K562 (cell line): ENCODE data around the gene ATP8B2.
"Not testable (repeated sequence)": the region's sequence is repeated elsewhere in the genome, so short reads cannot be mapped to it uniquely, and the experiment has no call there.

ENCODE experiments used
- CSDE1 ChIP-seq, 2 experiments: fragments of 450-650 bp; IDR thresholded peaks; 2 replicates each; pipeline ENCODE4 v1.6.1; 2016; ENCODE audit warnings: mild to moderate bottlenecking in 1 of 2
- ELK1 ChIP-seq: sonication (generic); formaldehyde crosslinking; IDR thresholded peaks from 2 replicates; pipeline ENCODE4 v1.8.1; 2022; ENCODE audit warnings: missing genetic modification reagents
- EWSR1 ChIP-seq: fragments of 450-650 bp; IDR thresholded peaks from 2 replicates; pipeline ENCODE4 v1.6.1; 2018; ENCODE audit warnings: borderline replicate concordance, mild to moderate bottlenecking, low read depth, moderate library complexity; ENCODE audit not compliant: partially characterized antibody
- NFYB ChIP-seq: IDR thresholded peaks from 2 replicates; pipeline ENCODE4 v1.6.1; 2011; ENCODE audit warnings: mild to moderate bottlenecking, moderate library complexity; ENCODE audit not compliant: insufficient read length; ENCODE audit errors: extremely low read depth
- POLR2A ChIP-seq: fragments of 450-650 bp; conservative IDR thresholded peaks from 2 replicates; pipeline ENCODE4 v1.6.1; 2016
- POLR2AphosphoS5 ChIP-seq: IDR thresholded peaks from 2 replicates; pipeline ENCODE4 v1.6.1; 2011; ENCODE audit warnings: mild to moderate bottlenecking, low read depth, low read length, moderate library complexity; ENCODE audit not compliant: control insufficient read depth, insufficient read depth
- RAD51 ChIP-seq: fragments of 450-650 bp; IDR thresholded peaks from 2 replicates; pipeline ENCODE4 v1.7.1; 2016; ENCODE audit warnings: low read depth, mild to moderate bottlenecking, borderline replicate concordance
- RFX5 ChIP-seq: IDR thresholded peaks from 2 replicates; pipeline ENCODE4 v1.6.1; 2011; ENCODE audit warnings: low read depth, mild to moderate bottlenecking, improper control_type of control experiment, low read length
- TAF1 ChIP-seq: IDR thresholded peaks from 2 replicates; pipeline ENCODE4 v1.6.1; 2011; ENCODE audit warnings: mild to moderate bottlenecking, low read length, moderate library complexity; ENCODE audit not compliant: insufficient read depth, control insufficient read depth, severe bottlenecking; ENCODE audit errors: extremely low read depth
- ZC3H4 ChIP-seq: sonication (generic); formaldehyde crosslinking; IDR thresholded peaks from 2 replicates; pipeline ENCODE4 v1.9.0; 2021; ENCODE audit warnings: missing genetic modification reagents, borderline replicate concordance
- ZNF134 ChIP-seq: fragments of 250-450 bp; sonication (Bioruptor Pico); conservative IDR thresholded peaks from 2 replicates; pipeline ENCODE4 v1.4.0; 2020
- ZNF324 ChIP-seq: fragments of 250-450 bp; sonication (Bioruptor Pico); IDR thresholded peaks from 2 replicates; pipeline ENCODE4 v1.4.0; 2020; ENCODE audit warnings: mild to moderate bottlenecking
- TF ChIP-seq, protein P1 (sequence below): fragments of 200-600 bp; sonication (generic); IDR thresholded peaks from one replicate; pipeline ENCODE4 v1.6.1; 2012; ENCODE audit warnings: mild to moderate bottlenecking, low read depth, low read length, inconsistent platforms
- TF ChIP-seq, protein P2 (sequence below), 3 experiments: IDR thresholded peaks in 2 of 3; conservative IDR thresholded peaks in 1 of 3; 2 replicates each; pipeline ENCODE4 v1.5.1; 2011 to 2012; ENCODE audit warnings: low read length in 3 of 3, mild to moderate bottlenecking in 3 of 3, control low read depth in 2 of 3, improper control_type of control experiment in 1 of 3, inconsistent platforms in 1 of 3, low read depth in 1 of 3, mixed read lengths in 1 of 3, moderate library complexity in 1 of 3; ENCODE audit not compliant: insufficient read depth in 2 of 3

- not testable (repeated sequence) for TF ChIP-seq POLR2A; ELK1 (CRISPR knock-in tag); ZNF324 (CRISPR knock-in tag); EWSR1; ZC3H4 (CRISPR knock-in tag); RAD51; CSDE1 (IDR thresholded peaks at IDR 0.05); RFX5; ZNF134 (CRISPR knock-in tag); NFYB; TAF1; POLR2AphosphoS5
- TF ChIP-seq, protein P1, sequence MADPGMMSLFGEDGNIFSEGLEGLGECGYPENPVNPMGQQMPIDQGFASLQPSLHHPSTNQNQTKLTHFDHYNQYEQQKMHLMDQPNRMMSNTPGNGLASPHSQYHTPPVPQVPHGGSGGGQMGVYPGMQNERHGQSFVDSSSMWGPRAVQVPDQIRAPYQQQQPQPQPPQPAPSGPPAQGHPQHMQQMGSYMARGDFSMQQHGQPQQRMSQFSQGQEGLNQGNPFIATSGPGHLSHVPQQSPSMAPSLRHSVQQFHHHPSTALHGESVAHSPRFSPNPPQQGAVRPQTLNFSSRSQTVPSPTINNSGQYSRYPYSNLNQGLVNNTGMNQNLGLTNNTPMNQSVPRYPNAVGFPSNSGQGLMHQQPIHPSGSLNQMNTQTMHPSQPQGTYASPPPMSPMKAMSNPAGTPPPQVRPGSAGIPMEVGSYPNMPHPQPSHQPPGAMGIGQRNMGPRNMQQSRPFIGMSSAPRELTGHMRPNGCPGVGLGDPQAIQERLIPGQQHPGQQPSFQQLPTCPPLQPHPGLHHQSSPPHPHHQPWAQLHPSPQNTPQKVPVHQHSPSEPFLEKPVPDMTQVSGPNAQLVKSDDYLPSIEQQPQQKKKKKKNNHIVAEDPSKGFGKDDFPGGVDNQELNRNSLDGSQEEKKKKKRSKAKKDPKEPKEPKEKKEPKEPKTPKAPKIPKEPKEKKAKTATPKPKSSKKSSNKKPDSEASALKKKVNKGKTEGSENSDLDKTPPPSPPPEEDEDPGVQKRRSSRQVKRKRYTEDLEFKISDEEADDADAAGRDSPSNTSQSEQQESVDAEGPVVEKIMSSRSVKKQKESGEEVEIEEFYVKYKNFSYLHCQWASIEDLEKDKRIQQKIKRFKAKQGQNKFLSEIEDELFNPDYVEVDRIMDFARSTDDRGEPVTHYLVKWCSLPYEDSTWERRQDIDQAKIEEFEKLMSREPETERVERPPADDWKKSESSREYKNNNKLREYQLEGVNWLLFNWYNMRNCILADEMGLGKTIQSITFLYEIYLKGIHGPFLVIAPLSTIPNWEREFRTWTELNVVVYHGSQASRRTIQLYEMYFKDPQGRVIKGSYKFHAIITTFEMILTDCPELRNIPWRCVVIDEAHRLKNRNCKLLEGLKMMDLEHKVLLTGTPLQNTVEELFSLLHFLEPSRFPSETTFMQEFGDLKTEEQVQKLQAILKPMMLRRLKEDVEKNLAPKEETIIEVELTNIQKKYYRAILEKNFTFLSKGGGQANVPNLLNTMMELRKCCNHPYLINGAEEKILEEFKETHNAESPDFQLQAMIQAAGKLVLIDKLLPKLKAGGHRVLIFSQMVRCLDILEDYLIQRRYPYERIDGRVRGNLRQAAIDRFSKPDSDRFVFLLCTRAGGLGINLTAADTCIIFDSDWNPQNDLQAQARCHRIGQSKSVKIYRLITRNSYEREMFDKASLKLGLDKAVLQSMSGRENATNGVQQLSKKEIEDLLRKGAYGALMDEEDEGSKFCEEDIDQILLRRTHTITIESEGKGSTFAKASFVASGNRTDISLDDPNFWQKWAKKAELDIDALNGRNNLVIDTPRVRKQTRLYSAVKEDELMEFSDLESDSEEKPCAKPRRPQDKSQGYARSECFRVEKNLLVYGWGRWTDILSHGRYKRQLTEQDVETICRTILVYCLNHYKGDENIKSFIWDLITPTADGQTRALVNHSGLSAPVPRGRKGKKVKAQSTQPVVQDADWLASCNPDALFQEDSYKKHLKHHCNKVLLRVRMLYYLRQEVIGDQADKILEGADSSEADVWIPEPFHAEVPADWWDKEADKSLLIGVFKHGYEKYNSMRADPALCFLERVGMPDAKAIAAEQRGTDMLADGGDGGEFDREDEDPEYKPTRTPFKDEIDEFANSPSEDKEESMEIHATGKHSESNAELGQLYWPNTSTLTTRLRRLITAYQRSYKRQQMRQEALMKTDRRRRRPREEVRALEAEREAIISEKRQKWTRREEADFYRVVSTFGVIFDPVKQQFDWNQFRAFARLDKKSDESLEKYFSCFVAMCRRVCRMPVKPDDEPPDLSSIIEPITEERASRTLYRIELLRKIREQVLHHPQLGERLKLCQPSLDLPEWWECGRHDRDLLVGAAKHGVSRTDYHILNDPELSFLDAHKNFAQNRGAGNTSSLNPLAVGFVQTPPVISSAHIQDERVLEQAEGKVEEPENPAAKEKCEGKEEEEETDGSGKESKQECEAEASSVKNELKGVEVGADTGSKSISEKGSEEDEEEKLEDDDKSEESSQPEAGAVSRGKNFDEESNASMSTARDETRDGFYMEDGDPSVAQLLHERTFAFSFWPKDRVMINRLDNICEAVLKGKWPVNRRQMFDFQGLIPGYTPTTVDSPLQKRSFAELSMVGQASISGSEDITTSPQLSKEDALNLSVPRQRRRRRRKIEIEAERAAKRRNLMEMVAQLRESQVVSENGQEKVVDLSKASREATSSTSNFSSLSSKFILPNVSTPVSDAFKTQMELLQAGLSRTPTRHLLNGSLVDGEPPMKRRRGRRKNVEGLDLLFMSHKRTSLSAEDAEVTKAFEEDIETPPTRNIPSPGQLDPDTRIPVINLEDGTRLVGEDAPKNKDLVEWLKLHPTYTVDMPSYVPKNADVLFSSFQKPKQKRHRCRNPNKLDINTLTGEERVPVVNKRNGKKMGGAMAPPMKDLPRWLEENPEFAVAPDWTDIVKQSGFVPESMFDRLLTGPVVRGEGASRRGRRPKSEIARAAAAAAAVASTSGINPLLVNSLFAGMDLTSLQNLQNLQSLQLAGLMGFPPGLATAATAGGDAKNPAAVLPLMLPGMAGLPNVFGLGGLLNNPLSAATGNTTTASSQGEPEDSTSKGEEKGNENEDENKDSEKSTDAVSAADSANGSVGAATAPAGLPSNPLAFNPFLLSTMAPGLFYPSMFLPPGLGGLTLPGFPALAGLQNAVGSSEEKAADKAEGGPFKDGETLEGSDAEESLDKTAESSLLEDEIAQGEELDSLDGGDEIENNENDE, result not testable (repeated sequence)
- TF ChIP-seq, protein P2, sequence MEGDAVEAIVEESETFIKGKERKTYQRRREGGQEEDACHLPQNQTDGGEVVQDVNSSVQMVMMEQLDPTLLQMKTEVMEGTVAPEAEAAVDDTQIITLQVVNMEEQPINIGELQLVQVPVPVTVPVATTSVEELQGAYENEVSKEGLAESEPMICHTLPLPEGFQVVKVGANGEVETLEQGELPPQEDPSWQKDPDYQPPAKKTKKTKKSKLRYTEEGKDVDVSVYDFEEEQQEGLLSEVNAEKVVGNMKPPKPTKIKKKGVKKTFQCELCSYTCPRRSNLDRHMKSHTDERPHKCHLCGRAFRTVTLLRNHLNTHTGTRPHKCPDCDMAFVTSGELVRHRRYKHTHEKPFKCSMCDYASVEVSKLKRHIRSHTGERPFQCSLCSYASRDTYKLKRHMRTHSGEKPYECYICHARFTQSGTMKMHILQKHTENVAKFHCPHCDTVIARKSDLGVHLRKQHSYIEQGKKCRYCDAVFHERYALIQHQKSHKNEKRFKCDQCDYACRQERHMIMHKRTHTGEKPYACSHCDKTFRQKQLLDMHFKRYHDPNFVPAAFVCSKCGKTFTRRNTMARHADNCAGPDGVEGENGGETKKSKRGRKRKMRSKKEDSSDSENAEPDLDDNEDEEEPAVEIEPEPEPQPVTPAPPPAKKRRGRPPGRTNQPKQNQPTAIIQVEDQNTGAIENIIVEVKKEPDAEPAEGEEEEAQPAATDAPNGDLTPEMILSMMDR (IDR thresholded peaks at IDR 0.05 in 2 of 3, conservative IDR thresholded peaks at IDR 0.05 in 1 of 3; ENCODE audit: insufficient read depth in 2 of 3, low read depth in 1 of 3, low read length in 3 of 3), result not testable (repeated sequence)
Observed at GRCh38 chr1:154309136-154309535, 16.2 kb upstream of the ATP8B2 start.
